GM23338 (cell line): ENCODE results near the gene ING1. TPM values are rescaled to one million over a fixed set of nuclear protein-coding genes. Genes with fewer than 3 reads are reported as not detected.

Experiments used
- ATAC-seq: fragments of 200-7000 bp; cut with Tn5 transposase; 3 replicates; pipeline ENCODE4 v1.9.1; 2020
- DNase-seq: peaks from one replicate; pipeline ENCODE4 v3.0.0-alpha.2; 2015; ENCODE audit warnings: low spot score
- H2AFZ ChIP-seq: fragments of 200-600 bp; sonication (generic); 2 replicates; pipeline ENCODE4 v1.8.0; 2016; ENCODE audit warnings: antibody characterized with exemption, mild to moderate bottlenecking, moderate library complexity
- H3F3A ChIP-seq: fragments of 200-600 bp; sonication (generic); replicated peaks from 2 replicates; pipeline ENCODE4 v1.8.0; 2017; ENCODE audit warnings: antibody characterized with exemption, mixed run types, low read depth
- H3K27ac ChIP-seq: fragments of 200-600 bp; sonication (generic); 2 replicates; pipeline ENCODE4 v1.6.1; 2016; ENCODE audit warnings: low read depth
- H3K27me3 ChIP-seq: fragments of 200-600 bp; sonication (generic); 2 replicates; pipeline ENCODE4 v1.8.0; 2016; ENCODE audit warnings: mild to moderate bottlenecking, mixed run types, moderate library complexity; ENCODE audit not compliant: insufficient read depth
- H3K36me3 ChIP-seq: fragments of 200-600 bp; sonication (generic); 2 replicates; pipeline ENCODE4 v1.8.0; 2016; ENCODE audit warnings: mild to moderate bottlenecking; ENCODE audit not compliant: insufficient read depth
- H3K4me1 ChIP-seq: fragments of 200-600 bp; sonication (generic); 2 replicates; pipeline ENCODE4 v1.8.0; 2016; ENCODE audit warnings: mild to moderate bottlenecking, moderate library complexity; ENCODE audit not compliant: insufficient read depth
- H3K4me2 ChIP-seq: fragments of 200-600 bp; sonication (generic); 2 replicates; pipeline ENCODE4 v1.7.1; 2017; ENCODE audit warnings: mixed run types
- H3K4me3 ChIP-seq: fragments of 200-600 bp; sonication (generic); 2 replicates; pipeline ENCODE4 v1.6.1; 2016; ENCODE audit warnings: mixed run types
- H3K79me2 ChIP-seq: fragments of 200-600 bp; sonication (generic); replicated peaks from 2 replicates; pipeline ENCODE4 v1.8.0; 2017; ENCODE audit warnings: mild to moderate bottlenecking; ENCODE audit not compliant: insufficient read depth
- H3K9me2 ChIP-seq: fragments of 200-600 bp; sonication (generic); 2 replicates; pipeline ENCODE4 v1.8.0; 2017; ENCODE audit not compliant: insufficient read depth
- H4K20me1 ChIP-seq: fragments of 200-600 bp; sonication (generic); replicated peaks from 2 replicates; pipeline ENCODE4 v1.8.0; 2017; ENCODE audit warnings: mild to moderate bottlenecking; ENCODE audit not compliant: insufficient read depth
- H3K27ac Mint-ChIP-seq: 2 replicates; pipeline ENCODE4 v1.8.0; 2020; ENCODE audit warnings: inconsistent platforms, mild to moderate bottlenecking, moderate library complexity, mixed read lengths
- H3K27me3 Mint-ChIP-seq: 3 replicates; pipeline ENCODE4 v1.8.0; 2022; ENCODE audit warnings: low read depth, mild to moderate bottlenecking, moderate library complexity, mixed read lengths, inconsistent platforms; ENCODE audit not compliant: insufficient read depth, poor library complexity
- H3K36me3 Mint-ChIP-seq: 3 replicates; pipeline ENCODE4 v1.8.0; 2021; ENCODE audit warnings: low read depth, mild to moderate bottlenecking, inconsistent platforms, moderate library complexity, mixed read lengths
- H3K4me1 Mint-ChIP-seq: 3 replicates; pipeline ENCODE4 v1.8.0; 2020; ENCODE audit warnings: mild to moderate bottlenecking, inconsistent platforms, mixed read lengths
- H3K4me3 Mint-ChIP-seq: 3 replicates; pipeline ENCODE4 v1.8.0; 2021; ENCODE audit warnings: moderate library complexity, mild to moderate bottlenecking, inconsistent platforms, mixed read lengths
- H3K9me3 Mint-ChIP-seq: 3 replicates; pipeline ENCODE4 v1.8.0; 2020; ENCODE audit warnings: moderate library complexity, mild to moderate bottlenecking, inconsistent platforms, mixed read lengths
- CREB1 ChIP-seq: fragments of 250-450 bp; sonication (Bioruptor Pico); IDR thresholded peaks from 2 replicates; pipeline ENCODE4 v1.5.0; 2020; ENCODE audit warnings: low read depth, mild to moderate bottlenecking, moderate library complexity
- CTCF ChIP-seq, 2 experiments: fragments of 200-600 bp in 1 of 2; sonication (generic) in 1 of 2; conservative IDR thresholded peaks; 2 replicates each; pipeline versions ENCODE4 v1.5.1 to v1.6.1; 2016 to 2017; ENCODE audit warnings: antibody characterized with exemption in 2 of 2, low read depth in 2 of 2, mild to moderate bottlenecking in 2 of 2, moderate library complexity in 1 of 2
- EZH2 ChIP-seq: fragments of 200-600 bp; sonication (generic); IDR thresholded peaks from one replicate; pipeline ENCODE4 v1.8.0; 2017; ENCODE audit warnings: antibody characterized with exemption, mild to moderate bottlenecking, low read depth; ENCODE audit not compliant: unreplicated experiment
- EZH2phosphoT487 ChIP-seq: fragments of 200-600 bp; sonication (generic); IDR thresholded peaks from one replicate; pipeline ENCODE4 v1.8.1; 2018; ENCODE audit warnings: antibody characterized with exemption; ENCODE audit not compliant: unreplicated experiment
- POLR2AphosphoS5 ChIP-seq: IDR thresholded peaks from 2 replicates; pipeline ENCODE4 v1.6.1; 2016; ENCODE audit warnings: antibody characterized with exemption, low read depth
- REST ChIP-seq: IDR thresholded peaks from one replicate; pipeline ENCODE4 v1.6.1; 2018; ENCODE audit warnings: antibody characterized with exemption; ENCODE audit not compliant: unreplicated experiment
- STAT1 ChIP-seq: IDR thresholded peaks from one replicate; pipeline ENCODE4 v1.6.1; 2016; ENCODE audit warnings: antibody characterized with exemption; ENCODE audit not compliant: unreplicated experiment
- ZNF462 ChIP-seq: fragments of 250-450 bp; sonication (Bioruptor Pico); IDR thresholded peaks from 2 replicates; pipeline ENCODE4 v1.5.0; 2020; ENCODE audit warnings: mild to moderate bottlenecking, moderate library complexity
- polyA plus RNA-seq: library from polyadenylated mRNA; unstranded; fragments of >200 nt; fragmentation: Nextera tagmentation; extraction: Ambion mirVana; gene quantifications from 2 replicates; pipeline ENCODE4 v1.2.1, GENCODE V29; 2016
- total RNA-seq: library from RNA; depleted of rRNA; stranded (reverse); fragments of >200 nt; shearing (Covaris generic); gene quantifications from 2 replicates; pipeline ENCODE4 v1.2.3, GENCODE V29; 2014

The ING1 gene
- total and polyA plus RNA-seq, 2 experiments from 2014 or later = 27.4 to 34.4 TPM

GRCh38 chr13:110699148-110700145 is 14.1 kb upstream of the ING1 start:
- Histone ChIP-seq H3K4me3 (no peak overlapping the region), H3K36me3 (peaks cover 17% of the 10 kb centered on the region), H3K9me2 (no peaks in the 10 kb centered on the region), H2AFZ (no peak overlapping the region), H3K79me2 (peaks cover 13% of the 10 kb centered on the region; the same call in 1 of the 2 replicates), H3K4me1 (peaks cover 6% of the 10 kb centered on the region; the same call in 1 of the 2 replicates), H3K27me3 (no peaks in the 10 kb centered on the region), H4K20me1 (0 out of 2 replicates have a peak, but pooled peaks cover 7% of the 10 kb centered on the region), H3K4me2 (no peak overlapping the region), H3F3A (no peaks in the 10 kb centered on the region), H3K27ac (no peak overlapping the region)
- peaks cover 54% of the 10 kb centered on the region for H3K36me3 Mint-ChIP-seq
- no peak overlapping the region for H3K4me3 Mint-ChIP-seq
- H3K27ac Mint-ChIP-seq = no peak overlapping the region
- no peaks in the 10 kb centered on the region for H3K9me3 Mint-ChIP-seq
- TF ChIP-seq CREB1 (CRISPR knock-in tag) = no peak
- no peak for TF ChIP-seq POLR2AphosphoS5
- peaks cover 9% of the 10 kb centered on the region for H3K4me1 Mint-ChIP-seq
- ATAC-seq (no peak), DNase-seq (no peak)
- H3K27me3 Mint-ChIP-seq = peaks cover 2% of the 10 kb centered on the region

- peaks cover 19% of the 10 kb centered on the region; the same call in 1 of the 2 replicates for H3K79me2 ChIP-seq
- Mint-ChIP-seq H3K4me1 (peaks cover 15% of the 10 kb centered on the region), H3K4me3 (no peak overlapping the region), H3K36me3 (peaks cover 51% of the 10 kb centered on the region), H3K9me3 (no peaks in the 10 kb centered on the region), H3K27ac (no peak overlapping the region; the same call in 1 of the 2 replicates), H3K27me3 (peaks cover 2% of the 10 kb centered on the region)
- H4K20me1 ChIP-seq = 0 out of 2 replicates have a peak, but pooled peaks cover 7% of the 10 kb centered on the region
- peaks cover 6% of the 10 kb centered on the region; the same call in 1 of the 2 replicates for H3K4me1 ChIP-seq
- H3K36me3 ChIP-seq = peaks cover 17% of the 10 kb centered on the region
- no peak overlapping the region for H3K4me2 ChIP-seq
- no peak overlapping the region for H3K4me3 ChIP-seq
- H3K9me2 ChIP-seq = no peaks in the 10 kb centered on the region
- H2AFZ ChIP-seq = no peak overlapping the region
- no peak overlapping the region for H3K27ac ChIP-seq
- H3K27me3 ChIP-seq = no peaks in the 10 kb centered on the region
- no peak for DNase-seq
- no peak for ATAC-seq
- H3F3A ChIP-seq = no peaks in the 10 kb centered on the region
- TF ChIP-seq CREB1 (CRISPR knock-in tag) = no peak
- no peak for TF ChIP-seq EZH2phosphoT487
- no peak for TF ChIP-seq STAT1
- TF ChIP-seq CTCF (conservative IDR thresholded peaks at IDR 0.05; ENCODE audit: low read depth in 2 of 2) = no peak
- TF ChIP-seq REST = no peak
- no peak for TF ChIP-seq EZH2
- TF ChIP-seq ZNF462 = no peak
Measured at GRCh38 chr13:110700186-110700585, 13.3 kb upstream of the ING1 start.
